Skeletal muscle tissue (tissue), 4 donors: Measurements from ENCODE around the gene CHST3. TPM values are rescaled to one million over a fixed set of nuclear protein-coding genes. Genes with fewer than 3 reads are reported as not detected.
A peak's percentile ranks its signal among the peaks of the same experiment; 100 is the strongest.

Experiments
- H3K27ac ChIP-seq: one replicate; pipeline ENCODE4 v1.7.0; 2013; ENCODE audit warnings: mild to moderate bottlenecking, low read depth, low read length, inconsistent platforms
- H3K27me3 ChIP-seq, 3 donors: one replicate each; pipeline ENCODE4 v1.7.0; 2013; ENCODE audit warnings: low read length in 3 of 3; ENCODE audit not compliant: control insufficient read depth in 3 of 3, insufficient read depth in 3 of 3
- H3K36me3 ChIP-seq, 3 donors: one replicate each; pipeline ENCODE4 v1.7.0; 2013; ENCODE audit warnings: low read length in 3 of 3; ENCODE audit not compliant: control insufficient read depth in 3 of 3, insufficient read depth in 3 of 3
- H3K4me1 ChIP-seq, 3 donors: one replicate each; pipeline ENCODE4 v1.7.0; 2013; ENCODE audit warnings: low read length in 3 of 3, mild to moderate bottlenecking in 3 of 3; ENCODE audit not compliant: control insufficient read depth in 3 of 3, insufficient read depth in 3 of 3
- H3K4me3 ChIP-seq, 3 donors: one replicate each; pipeline ENCODE4 v1.7.0; 2013; ENCODE audit warnings: low read length in 3 of 3
- H3K9ac ChIP-seq, 3 donors: one replicate each; pipeline ENCODE4 v1.7.0; 2013; ENCODE audit warnings: low read length in 3 of 3, mild to moderate bottlenecking in 3 of 3, moderate library complexity in 2 of 3, low read depth in 1 of 3
- H3K9me3 ChIP-seq, 3 donors: one replicate each; pipeline ENCODE4 v1.7.0; 2013; ENCODE audit warnings: low read length in 3 of 3; ENCODE audit not compliant: control insufficient read depth in 3 of 3
- total RNA-seq: library from RNA; depleted of rRNA; stranded (reverse); fragments of >200 nt; gene quantifications from one replicate; pipeline ENCODE4 v1.2.3, GENCODE V29; 2014
- donor health status: Osteomylitis.

Gene CHST3
- total RNA-seq, 1 donor from 2014 or later = 15.7 TPM

DNA sequence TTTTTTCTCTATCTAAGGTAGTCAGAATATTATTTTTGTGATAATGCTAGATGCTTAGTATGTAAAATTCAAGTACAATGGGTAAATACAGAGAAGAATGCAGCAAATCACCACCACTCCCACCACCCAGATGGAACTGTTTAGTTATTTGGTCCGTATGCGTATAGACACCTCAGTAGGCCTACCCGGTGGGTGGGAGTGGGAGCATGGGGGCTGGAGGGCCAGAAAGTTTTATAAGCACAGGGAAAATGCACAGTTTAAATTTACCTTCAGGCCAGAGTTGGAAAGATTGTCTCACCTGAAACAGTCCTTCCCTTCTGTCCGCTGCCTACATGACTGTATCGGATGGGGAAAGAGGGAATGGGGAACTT, 15.5 kb downstream of the CHST3 start:
- Histone ChIP-seq H3K36me3 (no peaks in the 10 kb centered on the region), H3K4me3 (no peak overlapping the region), H3K9ac (peak overlapping the region in 1 of 3 donors; percentile 20), H3K27me3 (no peaks in the 10 kb centered on the region), H3K9me3 (no peaks in the 10 kb centered on the region), H3K27ac (no peak overlapping the region), H3K4me1 (peaks cover 82 to 89% (median 88%) of the 10 kb centered on the region in 3 donors)

- peak overlapping the region in 2 of 3 donors; percentile 54 to 65 for H3K9ac ChIP-seq
- no peak overlapping the region for H3K27ac ChIP-seq
- peak overlapping the region in 1 of 3 donors; percentile 43 for H3K4me3 ChIP-seq
- H3K36me3 ChIP-seq = no peaks in the 10 kb centered on the region
- H3K4me1 ChIP-seq = peaks cover 82 to 89% (median 88%) of the 10 kb centered on the region in 3 donors
- H3K9me3 ChIP-seq = no peaks in the 10 kb centered on the region
- H3K27me3 ChIP-seq = no peaks in the 10 kb centered on the region
These were observed 16.2 kb downstream of the CHST3 start for GRCh38 chr10:71980181-71981014.

GRCh38 chr10:71981015-71981875, 17.1 kb downstream of the CHST3 start:
- Histone ChIP-seq H3K9me3 (no peaks in the 10 kb centered on the region), H3K9ac (peak overlapping the region; percentile 41 to 65 (median 54)), H3K27me3 (no peaks in the 10 kb centered on the region), H3K27ac (peak overlapping the region; percentile 33), H3K36me3 (no peaks in the 10 kb centered on the region), H3K4me3 (peak overlapping the region in 1 of 3 donors; percentile 43), H3K4me1 (peaks cover 82 to 89% (median 88%) of the 10 kb centered on the region in 3 donors)

- H3K9me3 ChIP-seq = no peaks in the 10 kb centered on the region
- H3K36me3 ChIP-seq = no peaks in the 10 kb centered on the region
- H3K9ac ChIP-seq = peak overlapping the region in 1 of 3 donors; percentile 54
- H3K4me3 ChIP-seq = no peak overlapping the region
- H3K27me3 ChIP-seq = no peaks in the 10 kb centered on the region
- peaks cover 82 to 89% (median 88%) of the 10 kb centered on the region in 3 donors for H3K4me1 ChIP-seq
- peak overlapping the region; percentile 33 for H3K27ac ChIP-seq
These were observed 17.7 kb downstream of the CHST3 start for GRCh38 chr10:71981876-71982230.

DNA sequence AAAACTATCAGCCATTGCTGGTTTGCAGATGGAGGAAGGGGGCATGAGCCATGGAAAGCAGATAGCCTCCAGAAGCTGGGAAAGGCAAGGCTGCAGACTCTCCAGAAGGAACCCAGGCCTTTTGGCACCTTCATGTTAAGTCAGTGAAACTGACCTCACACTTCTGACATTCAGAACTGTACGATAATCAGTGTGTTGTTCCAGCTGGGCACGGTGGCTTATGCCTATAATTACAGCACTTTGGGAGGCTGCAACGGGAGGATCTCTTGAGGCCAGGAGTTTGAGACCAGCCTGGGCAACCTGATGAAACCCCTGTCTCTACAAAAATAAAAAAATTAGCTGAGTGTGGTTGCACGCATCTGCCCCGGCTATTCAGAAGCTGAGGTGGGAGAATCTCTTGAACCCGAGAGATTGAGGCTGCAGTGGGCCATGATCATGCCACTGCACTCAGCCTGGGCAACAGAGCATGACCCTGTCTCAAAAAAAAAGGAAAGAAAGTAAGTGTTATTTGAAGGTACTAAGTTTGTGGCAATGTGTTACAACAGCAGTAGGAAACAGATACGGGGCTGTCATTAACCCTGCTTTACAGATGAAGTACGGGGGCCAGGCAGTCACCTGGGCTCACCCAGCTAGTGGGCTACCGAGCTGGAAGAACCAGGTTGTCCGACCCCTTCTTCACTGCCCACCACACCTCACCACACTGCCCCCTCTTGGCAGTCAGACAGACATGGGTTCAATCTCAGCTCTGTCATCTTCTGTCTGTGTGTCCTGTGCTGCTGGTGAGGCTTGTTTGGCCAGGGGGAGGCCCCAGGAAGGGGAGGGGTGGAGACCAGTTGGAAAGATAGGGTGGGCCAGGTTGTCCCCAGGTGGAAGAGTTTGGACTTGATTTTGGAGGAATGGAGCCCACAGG, 18.3 kb downstream of the CHST3 start:
- H3K9me3 ChIP-seq = no peaks in the 10 kb centered on the region
- no peak overlapping the region for H3K27ac ChIP-seq
- H3K4me1 ChIP-seq = peaks cover 82 to 88% (median 86%) of the 10 kb centered on the region in 3 donors
- H3K9ac ChIP-seq = peak overlapping the region in 2 of 3 donors; percentile 5 to 19
- no peaks in the 10 kb centered on the region for H3K36me3 ChIP-seq
- H3K27me3 ChIP-seq = no peaks in the 10 kb centered on the region
- no peak overlapping the region for H3K4me3 ChIP-seq

DNA sequence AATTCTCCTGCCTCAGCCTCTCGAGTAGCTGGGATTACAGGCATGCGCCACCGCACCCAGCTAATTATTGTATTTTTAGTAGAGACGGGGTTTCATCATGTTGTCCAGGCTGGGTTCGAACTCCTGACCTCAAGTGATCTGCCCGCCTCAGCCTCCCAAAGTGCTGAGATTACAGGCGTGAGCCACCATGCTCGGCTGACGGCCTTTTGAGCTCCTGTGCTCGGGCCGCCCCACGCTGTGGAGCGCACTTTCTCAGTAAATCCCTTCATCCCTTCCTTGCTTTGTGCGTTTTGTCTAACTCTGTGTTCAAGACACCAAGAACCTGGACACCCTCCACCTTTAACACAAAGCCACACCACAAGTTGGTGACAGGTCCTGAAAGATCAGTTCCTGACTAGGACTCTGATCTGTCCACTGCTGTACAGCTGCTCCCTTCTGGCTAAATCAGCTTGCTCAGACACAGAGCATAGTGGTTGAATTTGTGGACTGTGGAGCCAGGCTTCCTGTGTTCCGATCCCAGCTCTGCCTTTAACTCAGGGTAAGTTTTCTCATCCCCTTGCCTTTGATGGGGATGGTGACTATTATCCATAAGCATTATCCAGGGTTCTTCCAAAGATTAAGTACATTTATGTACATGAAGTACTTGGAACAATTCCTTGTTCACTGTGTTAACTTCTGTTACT, 20.1 kb downstream of the CHST3 start:
- Histone ChIP-seq H3K4me1 (peaks cover 67 to 73% (median 71%) of the 10 kb centered on the region in 3 donors), H3K9ac (no peak overlapping the region), H3K36me3 (no peaks in the 10 kb centered on the region), H3K27ac (no peak overlapping the region), H3K4me3 (no peak overlapping the region), H3K9me3 (no peaks in the 10 kb centered on the region), H3K27me3 (no peaks in the 10 kb centered on the region)

DNA sequence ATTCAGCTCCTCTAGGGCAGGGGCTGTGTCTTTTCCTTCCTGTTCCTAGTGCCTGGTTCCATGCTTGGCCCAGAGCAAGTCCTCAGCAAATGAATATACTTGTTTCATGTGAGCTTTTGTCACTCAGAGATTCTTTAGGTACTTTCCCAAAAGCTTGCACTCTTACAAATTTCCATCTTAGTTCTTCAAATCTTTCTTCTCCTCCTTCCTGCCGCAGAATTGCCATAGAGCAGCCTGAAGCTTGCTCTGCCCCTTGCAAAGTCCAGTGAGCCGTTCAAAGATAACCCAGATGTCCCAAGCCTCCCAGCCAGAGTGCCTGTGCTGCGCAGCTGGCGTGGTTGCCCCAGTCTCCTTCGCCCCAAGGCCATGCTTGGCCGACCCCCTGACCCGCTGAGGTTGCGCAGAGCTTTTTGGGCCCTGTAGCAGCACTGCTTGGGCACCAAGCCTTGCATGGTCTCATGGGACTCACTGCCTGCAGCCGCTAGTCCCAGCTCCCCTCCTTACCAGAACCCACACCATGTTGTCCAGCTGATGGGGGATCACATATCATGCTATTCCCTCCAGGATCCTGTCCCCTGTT, 20.7 kb downstream of the CHST3 start:
- Histone ChIP-seq H3K9me3 (no peaks in the 10 kb centered on the region), H3K27me3 (no peaks in the 10 kb centered on the region), H3K4me1 (peaks cover 62 to 68% (median 66%) of the 10 kb centered on the region in 3 donors), H3K4me3 (peak overlapping the region in 1 of 3 donors; percentile 27), H3K36me3 (no peaks in the 10 kb centered on the region), H3K9ac (peak overlapping the region in 2 of 3 donors; percentile 51 to 57), H3K27ac (peak overlapping the region; percentile 61)

- H3K9me3 ChIP-seq = no peaks in the 10 kb centered on the region
- H3K4me3 ChIP-seq = no peak overlapping the region
- H3K27ac ChIP-seq = peak overlapping the region; percentile 61
- H3K9ac ChIP-seq = peak overlapping the region in 2 of 3 donors; percentile 8 to 51
- no peaks in the 10 kb centered on the region for H3K36me3 ChIP-seq
- H3K27me3 ChIP-seq = no peaks in the 10 kb centered on the region
- peaks cover 54 to 60% (median 59%) of the 10 kb centered on the region in 3 donors for H3K4me1 ChIP-seq
These were observed 21.5 kb downstream of the CHST3 start for GRCh38 chr10:71985542-71986250.
